GM12878 (cell line): ENCODE measurements around the gene HOXC12. TPM values are rescaled to one million over a fixed set of nuclear protein-coding genes. Genes with fewer than 3 reads are reported as not detected.

ENCODE experiments used
- ATAC-seq: fragments of 200-7000 bp; cut with Tn5 transposase; 3 replicates; pipeline ENCODE4 v1.9.1; 2020; ENCODE audit warnings: mild to moderate bottlenecking, moderate library complexity
- BruUV-seq: library from RNA; stranded (reverse); fragments of 400-500 nt; replicated peaks from 2 replicates; lab custom pipeline; 2021; lab: Mats Ljungman, UMichigan
- CTCF ChIA-PET: fragments of 300-600 bp; sonication (Branson Sonifier 250); formaldehyde crosslinking; extraction: SDS; loops from one replicate; lab custom pipeline; 2021; ENCODE audit warnings: inconsistent platforms; lab: Yijun Ruan, JAX
- POLR2A ChIA-PET: fragments of 350-600 bp; formaldehyde crosslinking; extraction: SDS; loops from one replicate; lab custom pipeline; 2021; ENCODE audit warnings: inconsistent platforms; lab: Charles Lee
- RAD21 ChIA-PET: fragments of 300-600 bp; sonication (Branson Sonifier 250); formaldehyde crosslinking; loops from one replicate; lab custom pipeline; 2023; ENCODE audit warnings: antibody characterized with exemption; ENCODE audit not compliant: unreplicated experiment; lab: Charles Lee
- SMC1A ChIA-PET: fragments of 300-600 bp; sonication (Branson Sonifier 250); formaldehyde crosslinking; loops from one replicate; lab custom pipeline; 2023; ENCODE audit not compliant: unreplicated experiment, uncharacterized antibody; lab: Charles Lee
- DNase-seq: peaks from one replicate; pipeline ENCODE4 v3.0.0-alpha.2; 2011; ENCODE audit warnings: low read depth, low spot score
- FAIRE-seq: peaks from 3 replicates; lab custom pipeline; 2011; peaks lifted over from hg19 to GRCh38; lab: Jason Lieb, UNC
- H2AFZ ChIP-seq: 2 replicates; pipeline ENCODE4 v1.6.0; 2011; ENCODE audit warnings: low read depth, low read length, control low read depth; ENCODE audit not compliant: control insufficient read depth
- H3K27ac ChIP-seq: 2 replicates; pipeline ENCODE4 v1.5.1; 2011; ENCODE audit warnings: control low read depth; ENCODE audit not compliant: control insufficient read depth, insufficient read depth
- H3K27me3 ChIP-seq, 2 experiments: replicated peaks in 1 of 2; 2 replicates each; pipeline versions ENCODE4 v1.6.0 to v1.6.1; 2011; ENCODE audit warnings: low read length in 1 of 2; ENCODE audit not compliant: control insufficient read depth in 2 of 2, insufficient read depth in 2 of 2
- H3K36me3 ChIP-seq, 2 experiments: 2 replicates each; pipeline ENCODE4 v1.5.1; 2011; ENCODE audit warnings: low read length in 1 of 2; ENCODE audit not compliant: control insufficient read depth in 2 of 2, insufficient read depth in 2 of 2
- H3K4me1 ChIP-seq: 2 replicates; pipeline ENCODE4 v1.6.1; 2011; ENCODE audit warnings: mild to moderate bottlenecking, low read length, moderate library complexity, mixed read lengths; ENCODE audit not compliant: control insufficient read depth, insufficient read depth
- H3K4me2 ChIP-seq: 2 replicates; pipeline ENCODE4 v1.6.0; 2011; ENCODE audit warnings: control low read depth; ENCODE audit not compliant: control insufficient read depth, insufficient read depth
- H3K4me3 ChIP-seq: fragments of 200-600 bp; sonication (generic); 2 replicates; pipeline ENCODE4 v1.5.1; 2016
- H3K79me2 ChIP-seq: 2 replicates; pipeline ENCODE4 v1.6.0; 2011; ENCODE audit warnings: low read length; ENCODE audit not compliant: control insufficient read depth, insufficient read depth
- H3K9ac ChIP-seq: 2 replicates; pipeline ENCODE4 v1.8.0; 2011; ENCODE audit warnings: low read length, control low read depth, mixed read lengths; ENCODE audit not compliant: control insufficient read depth, insufficient read depth
- H3K9me3 ChIP-seq: replicated peaks from 3 replicates; pipeline ENCODE4 v1.5.1; 2011; ENCODE audit warnings: mild to moderate bottlenecking, low read length; ENCODE audit not compliant: control insufficient read depth, insufficient read depth
- H4K20me1 ChIP-seq: 2 replicates; pipeline ENCODE4 v1.6.0; 2011; ENCODE audit not compliant: control insufficient read depth, insufficient read depth
- BMI1 ChIP-seq: fragments of 450-650 bp; IDR thresholded peaks from 2 replicates; pipeline ENCODE4 v1.6.1; 2016; ENCODE audit warnings: mild to moderate bottlenecking, moderate library complexity, borderline replicate concordance
- BRCA1 ChIP-seq: IDR thresholded peaks from 2 replicates; pipeline ENCODE4 v1.6.1; 2011; ENCODE audit warnings: low read depth, low read length, improper control_type of control experiment
- CBFB ChIP-seq: IDR thresholded peaks from 2 replicates; pipeline ENCODE4 v1.6.1; 2016; ENCODE audit warnings: antibody characterized with exemption, low read depth
- CEBPB ChIP-seq, 2 experiments: fragments of 150-350 bp in 1 of 2; IDR thresholded peaks; 2 replicates each; pipeline ENCODE4 v1.6.1; 2012 to 2014; ENCODE audit warnings: low read depth in 2 of 2, low read length in 2 of 2, borderline replicate concordance in 1 of 2, inconsistent platforms in 1 of 2
- CEBPZ ChIP-seq: fragments of 150-350 bp; IDR thresholded peaks from 2 replicates; pipeline ENCODE4 v1.6.1; 2016; ENCODE audit warnings: low read depth, low read length
- CREM ChIP-seq: IDR thresholded peaks from 2 replicates; pipeline ENCODE4 v1.6.1; 2014; ENCODE audit warnings: antibody characterized with exemption, low read depth
- ETV6 ChIP-seq, 2 experiments: fragments of 450-650 bp in 1 of 2; IDR thresholded peaks in 1 of 2; conservative IDR thresholded peaks in 1 of 2; 2 replicates each; pipeline ENCODE4 v1.6.1; 2014; ENCODE audit warnings: antibody characterized with exemption in 1 of 2, borderline replicate concordance in 1 of 2, low read depth in 1 of 2, mild to moderate bottlenecking in 1 of 2, moderate library complexity in 1 of 2
- GATAD2B ChIP-seq: fragments of 450-650 bp; conservative IDR thresholded peaks from 2 replicates; pipeline ENCODE4 v1.6.1; 2017; ENCODE audit warnings: low read depth, mild to moderate bottlenecking, moderate library complexity
- IRF3 ChIP-seq: fragments of 450-650 bp; IDR thresholded peaks from 2 replicates; pipeline ENCODE4 v1.6.1; 2014; ENCODE audit warnings: mild to moderate bottlenecking
- MEF2A ChIP-seq: IDR thresholded peaks from 2 replicates; pipeline ENCODE4 v1.6.1; 2011; ENCODE audit warnings: low read depth, mild to moderate bottlenecking, low read length, moderate library complexity; ENCODE audit not compliant: insufficient read depth
- NR2C2 ChIP-seq: IDR thresholded peaks from 2 replicates; pipeline ENCODE4 v1.6.1; 2011; ENCODE audit warnings: borderline replicate concordance, low read depth; ENCODE audit not compliant: control insufficient read depth, insufficient read length
- PBX3 ChIP-seq: IDR thresholded peaks from 2 replicates; pipeline ENCODE4 v1.6.1; 2011; ENCODE audit warnings: mild to moderate bottlenecking, low read depth, low read length, moderate library complexity; ENCODE audit not compliant: insufficient replicate concordance
- RB1 ChIP-seq: fragments of 450-650 bp; formaldehyde crosslinking; IDR thresholded peaks from 2 replicates; pipeline ENCODE4 v1.6.1; 2017; ENCODE audit warnings: mild to moderate bottlenecking, borderline replicate concordance
- RCOR1 ChIP-seq: conservative IDR thresholded peaks from 2 replicates; pipeline ENCODE4 v1.6.1; 2012; ENCODE audit warnings: low read depth, low read length, improper control_type of control experiment
- RFX5 ChIP-seq: IDR thresholded peaks from 2 replicates; pipeline ENCODE4 v1.6.1; 2011; ENCODE audit warnings: low read depth, low read length, improper control_type of control experiment
- SIN3A ChIP-seq: IDR thresholded peaks from 2 replicates; pipeline ENCODE4 v1.6.1; 2012; ENCODE audit warnings: low read depth, low read length, improper control_type of control experiment
- TBL1XR1 ChIP-seq: IDR thresholded peaks from 2 replicates; pipeline ENCODE4 v1.6.1; 2012; ENCODE audit warnings: low read depth, low read length, improper control_type of control experiment
- USF1 ChIP-seq: IDR thresholded peaks from 2 replicates; pipeline ENCODE4 v1.6.1; 2011; ENCODE audit warnings: borderline replicate concordance, low read depth, mild to moderate bottlenecking, moderate library complexity, mixed read lengths, low read length; ENCODE audit not compliant: insufficient read depth; ENCODE audit errors: extremely low read length
- ZNF622 ChIP-seq: fragments of 450-650 bp; IDR thresholded peaks from 2 replicates; pipeline ENCODE4 v1.6.1; 2017; ENCODE audit warnings: mild to moderate bottlenecking, inconsistent platforms
- WGBS: methylation state at CpG from one replicate; pipeline ENCODE4 v1.1.6; 2016; ENCODE audit warnings: low lambda C conversion rate; ENCODE audit not compliant: insufficient replicate concordance, insufficient coverage; ENCODE audit errors: missing lambda C conversion rate; 5-methylcytosine and 5-hydroxymethylcytosine counted together
- in situ Hi-C: fragments of 300-500 bp; cut with MboI; formaldehyde crosslinking; loops from 9 replicates; pipeline ENCODE4 v1.14.3; 2018; ENCODE audit warnings: mixed read lengths
- intact Hi-C: fragments of 100-400 bp; cut with micrococcal nuclease; formaldehyde crosslinking; loops from one replicate; pipeline ENCODE4 v1.14.2; 2022; ENCODE audit not compliant: unreplicated experiment
- polyA plus RNA-seq, 11 experiments: library from polyadenylated mRNA; depleted of rRNA in 4 of 11; unstranded in 6 of 11; stranded (reverse) in 5 of 11; fragments of >200 nt; fragmentation: Nextera tagmentation in 4 of 11; fragmentation: Illumina TruSeq in 1 of 11; extraction: Ambion mirVana in 4 of 11; extraction: Trizol in 1 of 11; gene quantifications; 1 replicate in 1 of 11; 2 replicates in 10 of 11; pipeline versions ENCODE4 v1.2.1 to v1.2.3, GENCODE V29; 2011 to 2016; ENCODE audit warnings: inconsistent platforms in 2 of 11, missing spikeins in 2 of 11, low read depth in 1 of 11
- total RNA-seq, 4 experiments: library from RNA; depleted of rRNA in 3 of 4; stranded (reverse); fragments of >200 nt in 3 of 4; fragmentation: Illumina TruSeq in 1 of 4; extraction: Trizol in 1 of 4; gene quantifications; 2 replicates each; pipeline versions ENCODE4 v1.2.1 to v1.2.3, GENCODE V29; 2013 to 2021

HOXC12 gene
- total and polyA plus RNA-seq, 10 of the 15 experiments (the other 5 are each of a cell fraction or from before 2014, with no cell fraction given) = not detected

- no peak for FAIRE-seq
Measured at GRCh38 chr12:54008260-54008552, 53.5 kb downstream of the HOXC12 start.

More at GRCh38 chr12:54008260-54008552, 53.5 kb downstream of the HOXC12 start:
- ChIA-PET SMC1A (interaction anchor here (0.8 to 3.4 kb wide), 7 partner anchors 8 to 194 kb away, joined by 3 to 37 read pairs (median 6); partner anchors contain the start of genes HOXC5, HOXC9 and SMUG1), POLR2A (no interaction called here), RAD21 (interaction anchor here (0.9 to 4.5 kb wide), 11 partner anchors 9 to 199 kb away, joined by 3 to 38 read pairs (median 5); partner anchors contain the start of genes HOXC10, HOXC4, HOXC5 and HOXC6), CTCF (interaction anchor here (1.1 to 6.1 kb wide), 10 partner anchors 8 to 207 kb away, joined by 3 to 105 read pairs (median 20); partner anchors contain the start of genes HOXC5 and SMUG1)
- H3K9ac ChIP-seq = no peak overlapping the region
- no peak overlapping the region for H3K4me3 ChIP-seq
- in situ Hi-C loops (no loop called here), intact Hi-C loops (loop anchor here (10.0 kb wide), 1 partner anchor 367 kb away; no protein-coding TSS in a partner anchor)
- no peaks in the 10 kb centered on the region for H4K20me1 ChIP-seq
- no peaks in the 10 kb centered on the region for H3K79me2 ChIP-seq
- H3K4me2 ChIP-seq = no peak overlapping the region
- H3K9me3 ChIP-seq = no peaks in the 10 kb centered on the region
- H2AFZ ChIP-seq = no peak overlapping the region
- H3K36me3 ChIP-seq = no peaks in the 10 kb centered on the region
- 5% methylated on average over 2 of the region's 2 CpGs for WGBS
- no peak for ATAC-seq
- H3K27me3 ChIP-seq = peaks cover 32 to 37% of the 10 kb centered on the region in 2 experiments
- H3K27ac ChIP-seq = no peak overlapping the region
- no peak for DNase-seq
- no peak for TF ChIP-seq CEBPB (IDR thresholded peaks at IDR 0.05; ENCODE audit: borderline replicate concordance in 1 of 2, low read depth in 2 of 2, low read length in 2 of 2)
- no peak for TF ChIP-seq USF1
- no peak for TF ChIP-seq ETV6 (conservative IDR thresholded peaks at IDR 0.05 in 1 of 2, IDR thresholded peaks at IDR 0.05 in 1 of 2; ENCODE audit: borderline replicate concordance in 1 of 2, low read depth in 1 of 2)
- TF ChIP-seq CBFB = no peak
- TF ChIP-seq NR2C2 = no peak
- TF ChIP-seq ZNF622 = no peak
- TF ChIP-seq RB1 = no peak
- no peak for TF ChIP-seq TBL1XR1
- TF ChIP-seq CREM = no peak
- no peak for TF ChIP-seq RFX5
- no peak for TF ChIP-seq GATAD2B
- no peak for TF ChIP-seq CEBPZ
- TF ChIP-seq BRCA1 = no peak
- TF ChIP-seq SIN3A = no peak
- TF ChIP-seq RCOR1 = no peak
- TF ChIP-seq BMI1 = no peak
- no peak for TF ChIP-seq MEF2A
- no peak for TF ChIP-seq IRF3
- TF ChIP-seq PBX3 = no peak
- no TSS peak for BruUV-seq
- H3K4me1 ChIP-seq = peaks cover 6% of the 10 kb centered on the region
